K562 (cell line): Measurements from ENCODE around the gene SPOCK2. TPM values are rescaled to one million over a fixed set of nuclear protein-coding genes. Genes with fewer than 3 reads are reported as not detected.

ENCODE experiments used
- ATAC-seq: fragments of 200-7000 bp; cut with Tn5 transposase; 3 replicates; pipeline ENCODE4 v1.9.1; 2020; ENCODE audit warnings: moderate library complexity
- BruUV-seq: library from RNA; stranded (reverse); fragments of 400-500 nt; replicated peaks from 2 replicates; lab custom pipeline; 2021; lab: Mats Ljungman, UMichigan
- CTCF ChIA-PET: fragments of 300-600 bp; formaldehyde crosslinking; extraction: SDS; loops from one replicate; lab custom pipeline; 2021; ENCODE audit warnings: low intra/inter-chr PET ratio; lab: Yijun Ruan, JAX
- POLR2A ChIA-PET: fragments of 300-600, 350-650 bp; sonication (Branson Sonifier 250); formaldehyde crosslinking; extraction: SDS; loops from one replicate; lab custom pipeline; 2021; ENCODE audit warnings: antibody characterized with exemption, inconsistent platforms; lab: Yijun Ruan, JAX
- DNase-seq, 4 experiments: peaks; one replicate each; pipeline versions ENCODE4 v3.0.0 to v3.0.0-alpha.2; 2011 to 2018; ENCODE audit warnings: low spot score in 3 of 4, mixed read lengths in 3 of 4; ENCODE audit errors: extremely low read depth in 1 of 4
- FAIRE-seq: peaks from 2 replicates; lab custom pipeline; 2011; peaks lifted over from hg19 to GRCh38; lab: Jason Lieb, UNC
- H2AFZ ChIP-seq: 2 replicates; pipeline ENCODE4 v1.6.0; 2011; ENCODE audit warnings: low read depth, low read length, control low read depth, inconsistent platforms
- H3K27ac ChIP-seq: fragments of 200-600 bp; 3 replicates; pipeline ENCODE4 v1.8.0; 2011; ENCODE audit warnings: low read depth, mild to moderate bottlenecking, control low read depth, inconsistent platforms, low read length, moderate library complexity, mixed read lengths; ENCODE audit errors: extremely low read depth
- H3K27me3 ChIP-seq, 2 experiments: fragments of 300-600 bp in 1 of 2; 2 replicates in 1 of 2; 3 replicates in 1 of 2; pipeline versions ENCODE4 v1.6.0 to v1.8.0; 2011; ENCODE audit warnings: inconsistent platforms in 2 of 2, low read length in 2 of 2, mild to moderate bottlenecking in 1 of 2, mixed read lengths in 1 of 2, moderate library complexity in 1 of 2; ENCODE audit not compliant: control insufficient read depth in 2 of 2, insufficient read depth in 2 of 2
- H3K36me3 ChIP-seq: fragments of 300-600 bp; 3 replicates; pipeline ENCODE4 v1.8.0; 2011; ENCODE audit warnings: mild to moderate bottlenecking, low read length, inconsistent platforms; ENCODE audit not compliant: control insufficient read depth, insufficient read depth
- H3K4me1 ChIP-seq, 2 experiments: fragments of 200-600 bp in 1 of 2; replicated peaks in 1 of 2; 2 replicates in 1 of 2; 3 replicates in 1 of 2; pipeline versions ENCODE4 v1.5.1 to v1.8.0; 2011; ENCODE audit warnings: inconsistent platforms in 2 of 2, low read length in 2 of 2, mild to moderate bottlenecking in 1 of 2, mixed read lengths in 1 of 2, moderate library complexity in 1 of 2; ENCODE audit not compliant: control insufficient read depth in 2 of 2, insufficient read depth in 2 of 2
- H3K4me2 ChIP-seq: 2 replicates; pipeline ENCODE4 v1.6.1; 2011; ENCODE audit warnings: low read length, control low read depth, inconsistent platforms, mixed read lengths; ENCODE audit not compliant: insufficient read depth
- H3K4me3 ChIP-seq: fragments of 200-600 bp; sonication (generic), shearing (Covaris generic); 2 replicates; pipeline ENCODE4 v1.5.1; 2016; ENCODE audit warnings: control low read depth, inconsistent platforms
- H3K79me2 ChIP-seq: fragments of 200-600 bp; 3 replicates; pipeline ENCODE4 v1.8.0; 2011; ENCODE audit warnings: low read length, inconsistent platforms; ENCODE audit not compliant: control insufficient read depth, insufficient read depth
- H3K9ac ChIP-seq, 2 experiments: 2 replicates each; pipeline versions ENCODE4 v1.6.0 to v1.6.1; 2011; ENCODE audit warnings: low read depth in 2 of 2, low read length in 2 of 2, control low read depth in 1 of 2, inconsistent platforms in 1 of 2, mild to moderate bottlenecking in 1 of 2, mixed read lengths in 1 of 2; ENCODE audit not compliant: insufficient read depth in 1 of 2
- H3K9me1 ChIP-seq: one replicate; pipeline ENCODE4 v1.6.0; 2011; ENCODE audit warnings: inconsistent platforms, mild to moderate bottlenecking, low read length, moderate library complexity; ENCODE audit not compliant: control insufficient read depth, insufficient read depth
- H3K9me3 ChIP-seq: replicated peaks from 2 replicates; pipeline ENCODE4 v1.5.1; 2011; ENCODE audit warnings: low read depth, low read length, inconsistent platforms; ENCODE audit not compliant: control insufficient read depth, insufficient read depth
- H4K20me1 ChIP-seq: replicated peaks from 2 replicates; pipeline ENCODE4 v1.6.1; 2011; ENCODE audit warnings: low read length, inconsistent platforms, mixed read lengths; ENCODE audit not compliant: control insufficient read depth, insufficient read depth
- BACH1 ChIP-seq: fragments of 200-800 bp; sonication (Bioruptor generic); IDR thresholded peaks from 2 replicates; pipeline ENCODE4 v1.6.1; 2016; ENCODE audit warnings: missing genetic modification characterization, missing compliant biosample characterization
- CEBPG ChIP-seq, 3 experiments: fragments of 200-800 bp in 1 of 3; sonication (Bioruptor generic) in 1 of 3; sonication (generic) in 1 of 3; formaldehyde crosslinking in 1 of 3; IDR thresholded peaks in 2 of 3; conservative IDR thresholded peaks in 1 of 3; 2 replicates each; pipeline versions ENCODE4 v1.6.1 to v1.8.0; 2016 to 2022; ENCODE audit warnings: missing compliant biosample characterization in 2 of 3, missing genetic modification characterization in 2 of 3, mild to moderate bottlenecking in 1 of 3, missing genetic modification reagents in 1 of 3
- CHD2 ChIP-seq: IDR thresholded peaks from 2 replicates; pipeline ENCODE4 v1.6.1; 2011; ENCODE audit warnings: low read depth, low read length
- CTBP1 ChIP-seq: fragments of 450-650 bp; IDR thresholded peaks from 2 replicates; pipeline ENCODE4 v1.6.1; 2016; ENCODE audit warnings: borderline replicate concordance
- GATA2 ChIP-seq: sonication (generic); formaldehyde crosslinking; IDR thresholded peaks from 2 replicates; pipeline ENCODE4 v1.4.0; 2020; ENCODE audit warnings: mild to moderate bottlenecking, missing genetic modification reagents
- GATAD2A ChIP-seq: fragments of 450-650 bp; IDR thresholded peaks from 2 replicates; pipeline ENCODE4 v1.6.1; 2017
- L3MBTL2 ChIP-seq: fragments of 450-650 bp; IDR thresholded peaks from 2 replicates; pipeline ENCODE4 v1.6.1; 2016; ENCODE audit warnings: mild to moderate bottlenecking, moderate library complexity
- MCM3 ChIP-seq: fragments of 450-650 bp; IDR thresholded peaks from 2 replicates; pipeline ENCODE4 v1.6.1; 2016
- MECOM ChIP-seq: fragments of 250-450 bp; sonication (Bioruptor Pico); IDR thresholded peaks from 2 replicates; pipeline ENCODE4 v1.8.0; 2022; ENCODE audit warnings: inconsistent platforms
- MEIS2 ChIP-seq: fragments of 450-650 bp; IDR thresholded peaks from 2 replicates; pipeline ENCODE4 v1.6.1; 2014; ENCODE audit warnings: mild to moderate bottlenecking; ENCODE audit not compliant: partially characterized antibody
- PHF20 ChIP-seq: fragments of 450-650 bp; IDR thresholded peaks from 2 replicates; pipeline ENCODE4 v1.6.1; 2018; ENCODE audit not compliant: partially characterized antibody
- RBBP5 ChIP-seq: fragments of 200-600 bp; sonication (generic); IDR thresholded peaks from 2 replicates; pipeline ENCODE4 v1.6.1; 2012; ENCODE audit warnings: borderline replicate concordance, mild to moderate bottlenecking, low read length, control low read depth, inconsistent platforms; ENCODE audit not compliant: insufficient read depth, poor library complexity, severe bottlenecking
- RUNX1 ChIP-seq: sonication (generic); IDR thresholded peaks from 2 replicates; pipeline ENCODE4 v1.6.1; 2016; ENCODE audit warnings: antibody characterized with exemption, low read depth
- TCF3 ChIP-seq: sonication (generic); formaldehyde crosslinking; IDR thresholded peaks from 2 replicates; pipeline ENCODE4 v1.4.0; 2020; ENCODE audit warnings: mild to moderate bottlenecking, missing genetic modification reagents
- TSC22D4 ChIP-seq: fragments of 450-650 bp; IDR thresholded peaks from 2 replicates; pipeline ENCODE4 v1.6.1; 2016; ENCODE audit warnings: missing genetic modification characterization, missing biosample characterization, control low read depth
- ZNF347 ChIP-seq: fragments of 450-650 bp; formaldehyde crosslinking; IDR thresholded peaks from 2 replicates; pipeline ENCODE4 v1.4.0; 2020; ENCODE audit warnings: low read depth, mild to moderate bottlenecking, moderate library complexity
- ZNF699 ChIP-seq: fragments of 250-450 bp; sonication (Bioruptor Pico); IDR thresholded peaks from 2 replicates; pipeline ENCODE4 v1.8.0; 2021; ENCODE audit warnings: mild to moderate bottlenecking, moderate library complexity; ENCODE audit not compliant: insufficient replicate concordance
- ZSCAN29 ChIP-seq: fragments of 450-650 bp; IDR thresholded peaks from 2 replicates; pipeline ENCODE4 v1.6.1; 2017
- WGBS: fragments of 100-300 bp; shearing (Covaris generic); methylation state at CpG from one replicate; pipeline ENCODE4 v1.1.6; 2016; ENCODE audit warnings: low coverage, mixed read lengths; ENCODE audit not compliant: insufficient coverage; ENCODE audit errors: missing lambda C conversion rate; 5-methylcytosine and 5-hydroxymethylcytosine counted together
- in situ Hi-C: fragments of 300-500 bp; cut with MboI; formaldehyde crosslinking; loops from 4 replicates; pipeline ENCODE4 v1.15.0; 2018; ENCODE audit warnings: inconsistent platforms, mixed read lengths
- intact Hi-C: fragments of 100-400 bp; cut with micrococcal nuclease; formaldehyde crosslinking; loops from 2 replicates; pipeline ENCODE4 v1.14.2; 2022
- polyA plus RNA-seq, 8 experiments: library from polyadenylated mRNA; depleted of rRNA in 4 of 8; stranded (reverse) in 5 of 8; unstranded in 3 of 8; fragments of >200 nt; fragmentation: Nextera tagmentation in 2 of 8; fragmentation: Illumina TruSeq in 1 of 8; extraction: Ambion mirVana in 2 of 8; extraction: Trizol in 1 of 8; gene quantifications; 2 replicates each; pipeline versions ENCODE4 v1.2.1 to v1.2.3, GENCODE V29; 2011 to 2014; ENCODE audit warnings: inconsistent platforms in 1 of 8, missing spikeins in 1 of 8
- total RNA-seq, 7 experiments: library from RNA; depleted of rRNA in 6 of 7; stranded (reverse); fragments of >200 nt in 6 of 7; fragmentation: Illumina TruSeq in 2 of 7; extraction: Trizol in 2 of 7; gene quantifications; 2 replicates each; pipeline versions ENCODE4 v1.2.1 to v1.2.3, GENCODE V29; 2011 to 2021; ENCODE audit warnings: low replicate concordance in 1 of 7
- TF ChIP-seq, protein P1 (sequence below): sonication (generic); formaldehyde crosslinking; IDR thresholded peaks from 2 replicates; pipeline ENCODE4 v1.8.0; 2023; ENCODE audit warnings: mild to moderate bottlenecking, missing genetic modification reagents
- TF ChIP-seq, protein P2 (sequence below): IDR thresholded peaks from 2 replicates; pipeline ENCODE4 v1.6.1; 2014; ENCODE audit warnings: antibody characterized with exemption
- TF ChIP-seq, protein P3 (sequence below): fragments of 450-650 bp; formaldehyde crosslinking; IDR thresholded peaks from 2 replicates; pipeline ENCODE4 v1.4.0; 2022; ENCODE audit warnings: missing genetic modification characterization

SPOCK2 gene
- total and polyA plus RNA-seq, 9 of the 15 experiments (the other 6 are each of a cell fraction or from before 2014, with no cell fraction given), result 0.04 to 0.86 (median 0.11) TPM; not detected in 2

DNA sequence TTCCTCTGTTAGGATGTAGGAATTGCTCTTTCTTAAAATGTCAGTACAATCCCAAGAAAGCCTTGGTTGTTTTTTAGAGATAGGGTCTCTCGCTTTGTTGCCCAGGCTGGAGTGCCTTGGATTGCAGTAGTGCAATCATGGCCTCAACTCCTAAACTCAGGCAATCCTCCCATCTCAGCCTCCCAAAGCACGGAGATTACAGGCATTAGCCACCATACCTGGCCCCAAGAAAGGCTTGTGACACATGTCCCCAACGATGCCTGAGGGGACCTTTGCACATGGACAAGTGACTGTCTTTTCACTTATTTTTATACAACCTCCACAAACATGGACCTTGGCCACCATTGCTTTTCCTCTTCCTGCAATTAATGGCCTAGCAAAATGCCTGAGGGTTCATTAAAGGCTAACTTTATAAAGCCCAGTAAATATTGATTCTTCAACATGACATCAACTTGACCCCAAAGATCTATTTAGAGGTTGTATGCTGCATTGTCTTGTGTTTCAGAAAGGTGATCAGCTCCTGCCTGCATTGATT is 10.0 kb upstream of the SPOCK2 start:
- no peaks in the 10 kb centered on the region for H3K9me3 ChIP-seq
- H4K20me1 ChIP-seq, result no peaks in the 10 kb centered on the region
- H2AFZ ChIP-seq, result no peak overlapping the region
- H3K4me2 ChIP-seq, result peak overlapping the region; percentile 23; the same call in 1 of the 2 replicates
- peak overlapping the region in 1 of 2 experiments; percentile 9; a peak in 1 of 4 replicates for H3K9ac ChIP-seq
- no TSS peak for BruUV-seq
- no peak for FAIRE-seq
- no peak overlapping the region for H3K4me3 ChIP-seq
- ChIA-PET CTCF (no interaction called here), POLR2A (interaction anchor here (0.7 to 1.8 kb wide), 11 partner anchors 8 to 1106 kb away, joined by 3 to 10 read pairs (median 4); partner anchors contain the start of gene ASCC1)
- DNase-seq, result no peak
- peaks cover 27% of the 10 kb centered on the region; the same call in 2 of the 3 replicates for H3K36me3 ChIP-seq
- in situ Hi-C loops (no loop called here), intact Hi-C loops (no loop called here)
- 53% methylated on average over 3 of the region's 3 CpGs for WGBS
- H3K27me3 ChIP-seq, result no peaks in the 10 kb centered on the region
- no peak for ATAC-seq
- H3K79me2 ChIP-seq, result no peaks in the 10 kb centered on the region
- peak overlapping the region; percentile 63 for H3K27ac ChIP-seq
- no peaks in the 10 kb centered on the region for H3K9me1 ChIP-seq
- H3K4me1 ChIP-seq, result peaks cover 15 to 37% of the 10 kb centered on the region in 2 experiments
- TF ChIP-seq CTBP1 (no peak), CEBPG (CRISPR knock-in tag; IDR thresholded peaks at IDR 0.05) (no peak), CEBPG (tag; conservative IDR thresholded peaks at IDR 0.05 in 1 of 2, IDR thresholded peaks at IDR 0.05 in 1 of 2) (0 out of 4 replicates have a peak, but pooled peaks of 1 of the 2 experiments have one; percentile 11), TCF3 (peak; percentile 33; the same call in 1 of the 2 replicates), CHD2 (no peak), GATAD2A (no peak), L3MBTL2 (no peak), BACH1 (tag) (no peak), MCM3 (no peak), MECOM (no peak), RBBP5 (peak; percentile 4), ZSCAN29 (no peak), ZNF347 (CRISPR knock-in tag) (no peak), GATA2 (no peak), ZNF699 (no peak), TSC22D4 (tag) (no peak), MEIS2 (no peak), RUNX1 (no peak), PHF20 (no peak)
- TF ChIP-seq, protein P1, sequence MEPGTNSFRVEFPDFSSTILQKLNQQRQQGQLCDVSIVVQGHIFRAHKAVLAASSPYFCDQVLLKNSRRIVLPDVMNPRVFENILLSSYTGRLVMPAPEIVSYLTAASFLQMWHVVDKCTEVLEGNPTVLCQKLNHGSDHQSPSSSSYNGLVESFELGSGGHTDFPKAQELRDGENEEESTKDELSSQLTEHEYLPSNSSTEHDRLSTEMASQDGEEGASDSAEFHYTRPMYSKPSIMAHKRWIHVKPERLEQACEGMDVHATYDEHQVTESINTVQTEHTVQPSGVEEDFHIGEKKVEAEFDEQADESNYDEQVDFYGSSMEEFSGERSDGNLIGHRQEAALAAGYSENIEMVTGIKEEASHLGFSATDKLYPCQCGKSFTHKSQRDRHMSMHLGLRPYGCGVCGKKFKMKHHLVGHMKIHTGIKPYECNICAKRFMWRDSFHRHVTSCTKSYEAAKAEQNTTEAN, result peak; percentile 64; the same call in 1 of the 2 replicates
- TF ChIP-seq, protein P2, sequence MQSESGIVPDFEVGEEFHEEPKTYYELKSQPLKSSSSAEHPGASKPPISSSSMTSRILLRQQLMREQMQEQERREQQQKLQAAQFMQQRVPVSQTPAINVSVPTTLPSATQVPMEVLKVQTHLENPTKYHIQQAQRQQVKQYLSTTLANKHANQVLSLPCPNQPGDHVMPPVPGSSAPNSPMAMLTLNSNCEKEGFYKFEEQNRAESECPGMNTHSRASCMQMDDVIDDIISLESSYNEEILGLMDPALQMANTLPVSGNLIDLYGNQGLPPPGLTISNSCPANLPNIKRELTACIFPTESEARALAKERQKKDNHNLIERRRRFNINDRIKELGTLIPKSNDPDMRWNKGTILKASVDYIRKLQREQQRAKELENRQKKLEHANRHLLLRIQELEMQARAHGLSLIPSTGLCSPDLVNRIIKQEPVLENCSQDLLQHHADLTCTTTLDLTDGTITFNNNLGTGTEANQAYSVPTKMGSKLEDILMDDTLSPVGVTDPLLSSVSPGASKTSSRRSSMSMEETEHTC, result no peak
- TF ChIP-seq, protein P3, sequence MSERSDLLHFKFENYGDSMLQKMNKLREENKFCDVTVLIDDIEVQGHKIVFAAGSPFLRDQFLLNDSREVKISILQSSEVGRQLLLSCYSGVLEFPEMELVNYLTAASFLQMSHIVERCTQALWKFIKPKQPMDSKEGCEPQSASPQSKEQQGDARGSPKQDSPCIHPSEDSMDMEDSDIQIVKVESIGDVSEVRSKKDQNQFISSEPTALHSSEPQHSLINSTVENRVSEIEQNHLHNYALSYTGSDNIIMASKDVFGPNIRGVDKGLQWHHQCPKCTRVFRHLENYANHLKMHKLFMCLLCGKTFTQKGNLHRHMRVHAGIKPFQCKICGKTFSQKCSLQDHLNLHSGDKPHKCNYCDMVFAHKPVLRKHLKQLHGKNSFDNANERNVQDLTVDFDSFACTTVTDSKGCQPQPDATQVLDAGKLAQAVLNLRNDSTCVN, result no peak
